ENCODE results near the gene RXRG.

DNA sequence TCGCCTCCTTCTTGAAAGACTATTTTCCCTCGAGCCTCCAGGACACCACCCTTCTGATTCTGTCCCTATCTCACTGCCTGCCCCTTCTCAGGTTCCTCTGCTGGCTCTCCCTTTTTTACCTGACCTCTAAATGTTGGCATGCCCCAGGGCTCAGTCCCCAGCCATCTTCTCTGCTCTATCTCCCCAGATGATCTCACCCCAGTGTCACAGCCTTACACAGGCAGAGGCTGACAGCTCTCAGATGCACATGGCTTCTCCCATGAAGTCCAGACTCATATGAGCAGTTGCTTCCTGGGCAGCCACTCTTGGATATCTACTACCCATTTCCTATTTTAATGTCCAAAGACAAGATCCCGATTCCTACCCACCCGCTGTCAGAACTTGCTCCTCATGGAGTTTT is 37.5 kb downstream of the RXRG start:
- TF ChIP-seq YY1 (IDR thresholded peaks at IDR 0.05; ENCODE audit: insufficient read depth, insufficient read length) (no peak), ZNF274 (IDR thresholded peaks at IDR 0.05; ENCODE audit: low read depth, low read length) (no peak)
